B cell (primary cell): ENCODE results near the gene YES1. TPM values are rescaled to one million over a fixed set of nuclear protein-coding genes. Genes with fewer than 3 reads are reported as not detected.

ENCODE experiments used
- ATAC-seq: fragments of 200-7000 bp; cut with Tn5 transposase; one replicate; pipeline ENCODE4 v1.10.0; 2021; ENCODE audit warnings: low read depth, mild to moderate bottlenecking, moderate number of reproducible peaks, moderate library complexity
- CTCF ChIA-PET: fragments of 350-600 bp; sonication (Branson Sonifier 250); formaldehyde crosslinking; loops from one replicate; lab custom pipeline; 2021; ENCODE audit warnings: antibody characterized with exemption, inconsistent platforms; lab: Charles Lee
- POLR2A ChIA-PET: fragments of 350-600 bp; sonication (Branson Sonifier 250); formaldehyde crosslinking; loops from one replicate; lab custom pipeline; 2021; ENCODE audit warnings: antibody characterized with exemption; lab: Charles Lee
- DNase-seq: peaks from one replicate; pipeline ENCODE4 v3.0.0; 2013
- H2AFZ ChIP-seq: 2 replicates; pipeline ENCODE4 v1.6.1; 2012; ENCODE audit warnings: mild to moderate bottlenecking, low read depth, low read length; ENCODE audit not compliant: insufficient read depth, poor library complexity, severe bottlenecking
- H3K27ac ChIP-seq, 2 donors: 1 replicate in 1 of 2; 2 replicates in 1 of 2; pipeline ENCODE4 v1.5.1; 2012 to 2013; ENCODE audit warnings: low read length in 2 of 2, mild to moderate bottlenecking in 2 of 2, moderate library complexity in 1 of 2
- H3K27me3 ChIP-seq, 4 experiments: fragments of 200-600 bp in 1 of 4; sonication (generic) in 1 of 4; replicated peaks in 1 of 4; 1 replicate in 2 of 4; 2 replicates in 2 of 4; pipeline versions ENCODE4 v1.6.1 to v1.7.0; 2013 to 2016; ENCODE audit warnings: low read length in 3 of 4, mild to moderate bottlenecking in 2 of 4, mixed read lengths in 1 of 4, moderate library complexity in 1 of 4; ENCODE audit not compliant: insufficient read depth in 4 of 4, control insufficient read depth in 3 of 4; ENCODE audit errors: control extremely low read depth in 1 of 4
- H3K36me3 ChIP-seq, 2 experiments: replicated peaks in 1 of 2; 1 replicate in 1 of 2; 2 replicates in 1 of 2; pipeline versions ENCODE4 v1.6.1 to v1.7.1; 2013; ENCODE audit warnings: low read length in 1 of 2; ENCODE audit not compliant: insufficient read depth in 2 of 2, control insufficient read depth in 1 of 2; ENCODE audit errors: control extremely low read depth in 1 of 2, extremely low read depth in 1 of 2
- H3K4me1 ChIP-seq, 2 donors: fragments of 200-600 bp in 1 of 2; sonication (generic) in 1 of 2; 1 replicate in 1 of 2; 2 replicates in 1 of 2; pipeline versions ENCODE4 v1.5.1 to v1.6.1; 2013 to 2017; ENCODE audit warnings: low read length in 2 of 2; ENCODE audit not compliant: control insufficient read depth in 2 of 2, insufficient read depth in 2 of 2
- H3K4me2 ChIP-seq: replicated peaks from 2 replicates; pipeline ENCODE3; 2012; ENCODE audit warnings: mild to moderate bottlenecking, low read depth, low read length; ENCODE audit not compliant: poor library complexity, severe bottlenecking
- H3K4me3 ChIP-seq, 5 experiments: fragments of 200-600 bp in 1 of 5; sonication (generic) in 1 of 5; 1 replicate in 3 of 5; 2 replicates in 2 of 5; pipeline versions ENCODE4 v1.5.1 to v1.7.0; 2011 to 2016; ENCODE audit warnings: low read length in 4 of 5, mild to moderate bottlenecking in 4 of 5, low read depth in 2 of 5, control low read depth in 1 of 5, moderate library complexity in 1 of 5; ENCODE audit not compliant: insufficient read depth in 1 of 5; ENCODE audit errors: control extremely low read depth in 1 of 5, extremely low read depth in 1 of 5
- H3K79me2 ChIP-seq: fragments of 200-600 bp; sonication (generic); one replicate; pipeline ENCODE4 v1.6.0; 2016; ENCODE audit warnings: low read length; ENCODE audit not compliant: control insufficient read depth, insufficient read depth
- H3K9ac ChIP-seq: fragments of 200-600 bp; sonication (generic); 2 replicates; pipeline ENCODE4 v1.6.1; 2017; ENCODE audit warnings: mild to moderate bottlenecking, low read length, moderate library complexity
- H3K9me3 ChIP-seq, 3 donors: one replicate each; pipeline versions ENCODE4 v1.6.1 to v1.7.1; 2013; ENCODE audit warnings: low read length in 2 of 3; ENCODE audit not compliant: control insufficient read depth in 2 of 3, insufficient read depth in 1 of 3; ENCODE audit errors: control extremely low read depth in 1 of 3
- H4K20me1 ChIP-seq: 2 replicates; pipeline ENCODE4 v1.6.0; 2012; ENCODE audit warnings: mild to moderate bottlenecking, low read length; ENCODE audit not compliant: insufficient read depth, control insufficient read depth, poor library complexity, severe bottlenecking
- H3K27ac Mint-ChIP-seq: one replicate; pipeline ENCODE4 v1.8.0; 2021; ENCODE audit warnings: mixed read lengths
- H3K27me3 Mint-ChIP-seq: one replicate; pipeline ENCODE4 v1.8.0; 2021; ENCODE audit warnings: mixed read lengths
- H3K4me1 Mint-ChIP-seq: one replicate; pipeline ENCODE4 v1.8.0; 2021; ENCODE audit warnings: mixed read lengths
- H3K4me3 Mint-ChIP-seq: one replicate; pipeline ENCODE4 v1.8.0; 2021; ENCODE audit warnings: mixed read lengths
- H3K9me3 Mint-ChIP-seq: one replicate; pipeline ENCODE4 v1.8.0; 2022; ENCODE audit warnings: mixed read lengths; ENCODE audit not compliant: insufficient read depth
- CTCF ChIP-seq: fragments of 200-600 bp; IDR thresholded peaks from one replicate; pipeline ENCODE4 v1.8.0; 2022; ENCODE audit warnings: antibody characterized with exemption, mild to moderate bottlenecking
- EZH2 ChIP-seq: IDR thresholded peaks from 2 replicates; pipeline ENCODE4 v1.6.1; 2012; ENCODE audit warnings: borderline replicate concordance, low read depth, mild to moderate bottlenecking, moderate library complexity, low read length; ENCODE audit not compliant: insufficient read depth, poor library complexity, severe bottlenecking
- WGBS: methylation state at CpG from one replicate; pipeline ENCODE4 v1.1.5; 2013; ENCODE audit warnings: missing lambda C conversion rate; ENCODE audit not compliant: insufficient coverage; 5-methylcytosine and 5-hydroxymethylcytosine counted together
- intact Hi-C: fragments of 100-400 bp; cut with micrococcal nuclease; formaldehyde crosslinking; loops from one replicate; pipeline ENCODE4 v1.10.0; 2022
- polyA plus RNA-seq: library from polyadenylated mRNA; depleted of rRNA; stranded (reverse); fragments of >200 nt; gene quantifications from 2 replicates; pipeline ENCODE4 v1.2.3, GENCODE V29; 2012
- total RNA-seq, 2 donors: library from RNA; stranded (reverse); fragments of 120-200 nt in 1 of 2; gene quantifications; 1 replicate in 1 of 2; 2 replicates in 1 of 2; pipeline versions ENCODE4 v1.2.3 to v1.2.4, GENCODE V29; 2013 to 2022

YES1 gene
- total and polyA plus RNA-seq, 2 donors (not counting 1 experiment from before 2014, with no cell fraction given), result 0.30 TPM; not detected in 1

DNA sequence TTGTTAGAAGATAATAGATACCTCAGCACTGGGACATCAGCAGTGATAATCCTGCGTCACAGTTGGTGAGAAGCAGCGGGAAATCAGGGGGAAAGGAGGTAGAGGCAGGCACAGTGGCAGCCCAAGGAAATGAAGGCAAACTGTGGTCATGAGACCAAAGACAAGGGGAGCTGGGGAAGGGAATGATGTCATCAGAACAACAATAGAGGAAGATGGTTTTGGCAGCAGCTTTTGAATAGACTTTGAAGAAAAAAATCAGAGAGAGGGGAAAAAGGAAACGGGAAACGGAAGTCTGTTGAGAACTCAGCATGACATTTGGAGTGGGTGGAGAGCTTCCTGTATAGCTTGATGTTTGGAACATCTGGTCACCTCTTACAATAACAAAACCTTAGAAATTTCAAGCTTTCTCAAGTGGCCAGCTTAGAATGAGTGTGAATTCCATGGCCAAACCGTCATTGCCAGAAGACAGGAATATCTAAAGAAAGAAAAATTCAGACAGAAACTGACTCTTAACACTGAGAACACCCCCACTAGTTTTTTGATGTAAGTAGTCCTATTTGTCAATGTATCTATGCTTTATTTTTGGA lies 18.4 kb upstream of the YES1 start:
- no peak overlapping the region for H3K9ac ChIP-seq
- peaks cover 0 to 8% (median 0%) of the 10 kb centered on the region in 3 donors for H3K9me3 ChIP-seq
- no peak overlapping the region for H2AFZ ChIP-seq
- no peak overlapping the region for H3K27ac ChIP-seq
- peak overlapping the region; percentile 7 for H3K4me2 ChIP-seq
- no peak for TF ChIP-seq CTCF
- no peak for TF ChIP-seq EZH2
- intact Hi-C loops, result no loop called here
- ChIA-PET CTCF (interaction anchor here (0.8 to 3.6 kb wide), 16 partner anchors 9 to 214 kb away, joined by 3 to 44 read pairs (median 6); partner anchors contain the start of gene ENOSF1), POLR2A (no interaction called here)
- H3K4me1 ChIP-seq, result peaks cover 6 to 8% of the 10 kb centered on the region in 2 donors
- H3K4me1 Mint-ChIP-seq, result peaks cover 11% of the 10 kb centered on the region
- no peaks in the 10 kb centered on the region for H3K36me3 ChIP-seq
- 23% methylated on average over 2 of the region's 5 CpGs for WGBS
- H4K20me1 ChIP-seq, result no peaks in the 10 kb centered on the region
- peak; percentile 22 for DNase-seq
- peaks cover 5% of the 10 kb centered on the region for H3K9me3 Mint-ChIP-seq
- no peak overlapping the region for H3K27ac Mint-ChIP-seq
- no peak overlapping the region for H3K4me3 ChIP-seq
- peaks cover 0 to 8% (median 0%) of the 10 kb centered on the region in 4 experiments for H3K27me3 ChIP-seq
- ATAC-seq, result no peak
- peak overlapping the region; percentile 8 for H3K4me3 Mint-ChIP-seq
- H3K27me3 Mint-ChIP-seq, result peaks cover 23% of the 10 kb centered on the region
- no peaks in the 10 kb centered on the region for H3K79me2 ChIP-seq

- POLR2A ChIA-PET, result no interaction called here
- DNase-seq (no peak), ATAC-seq (no peak)
- peaks cover 0 to 8% (median 0%) of the 10 kb centered on the region in 4 experiments for H3K27me3 ChIP-seq
- Mint-ChIP-seq H3K27me3 (peaks cover 28% of the 10 kb centered on the region), H3K27ac (no peak overlapping the region), H3K9me3 (peaks cover 5% of the 10 kb centered on the region), H3K4me3 (no peak overlapping the region), H3K4me1 (peaks cover 11% of the 10 kb centered on the region)
- H3K36me3 ChIP-seq, result no peaks in the 10 kb centered on the region
- 91% methylated on average over 4 of the region's 6 CpGs for WGBS
- H3K9me3 ChIP-seq, result peaks cover 0 to 8% (median 0%) of the 10 kb centered on the region in 3 donors
- no peak for TF ChIP-seq CTCF
- no peak for TF ChIP-seq EZH2
- peaks cover 6 to 8% of the 10 kb centered on the region in 2 donors for H3K4me1 ChIP-seq
- intact Hi-C loops, result no loop called here
- no peak overlapping the region for H3K27ac ChIP-seq
- H3K9ac ChIP-seq, result no peak overlapping the region
- H4K20me1 ChIP-seq, result no peaks in the 10 kb centered on the region
- no peak overlapping the region for H3K4me2 ChIP-seq
- CTCF ChIA-PET, result interaction anchor here (1.1 to 3.6 kb wide), 8 partner anchors 9 to 211 kb away, joined by 4 to 44 read pairs (median 11); no protein-coding TSS in a partner anchor
- H2AFZ ChIP-seq, result no peak overlapping the region
- H3K79me2 ChIP-seq, result no peaks in the 10 kb centered on the region
- H3K4me3 ChIP-seq, result no peak overlapping the region
Observed at GRCh38 chr18:829432-829831, 17.4 kb upstream of the YES1 start.
